Activated naive CD4-positive, alpha-beta T cell treated with anti-CD3 and anti-CD28 coated beads for 36 hours (primary cell): ENCODE results near the gene SEMA3A. TPM values are rescaled to one million over a fixed set of nuclear protein-coding genes. Genes with fewer than 3 reads are reported as not detected.
"Not testable (repeated sequence)": the region's sequence is repeated elsewhere in the genome, so short reads cannot be mapped to it uniquely, and the experiment has no call there.

ENCODE experiments used
- CTCF ChIA-PET: fragments of 350-600 bp; sonication (Branson Sonifier 250); formaldehyde crosslinking; loops from one replicate; lab custom pipeline; 2021; ENCODE audit warnings: antibody characterized with exemption; lab: Charles Lee
- DNase-seq: peaks from one replicate; pipeline ENCODE4 v3.0.0-alpha.2; 2020
- H3K27ac Mint-ChIP-seq: one replicate; pipeline ENCODE4 v1.8.0; 2021; ENCODE audit warnings: mild to moderate bottlenecking, mixed read lengths
- H3K27me3 Mint-ChIP-seq: one replicate; pipeline ENCODE4 v1.8.0; 2021; ENCODE audit warnings: low read depth, mixed read lengths
- H3K36me3 Mint-ChIP-seq: one replicate; pipeline ENCODE4 v1.8.0; 2021; ENCODE audit warnings: low read depth, mixed read lengths
- H3K4me1 Mint-ChIP-seq: one replicate; pipeline ENCODE4 v1.8.0; 2021; ENCODE audit warnings: low read depth, mixed read lengths
- H3K4me3 Mint-ChIP-seq: one replicate; pipeline ENCODE4 v1.8.0; 2021; ENCODE audit warnings: mild to moderate bottlenecking, moderate library complexity, mixed read lengths
- H3K9me3 Mint-ChIP-seq: one replicate; pipeline ENCODE4 v1.8.0; 2021; ENCODE audit warnings: mixed read lengths
- intact Hi-C: fragments of 100-400 bp; cut with micrococcal nuclease; formaldehyde crosslinking; loops from one replicate; pipeline ENCODE4 v1.15.1; 2023
- total RNA-seq, 2 experiments: library from RNA; stranded (reverse); gene quantifications; one replicate each; pipeline ENCODE4 v1.2.3, GENCODE V29; 2021

The SEMA3A gene
- total RNA-seq, 2 experiments from 2014 or later: 2.7 to 3.0 TPM

DNA sequence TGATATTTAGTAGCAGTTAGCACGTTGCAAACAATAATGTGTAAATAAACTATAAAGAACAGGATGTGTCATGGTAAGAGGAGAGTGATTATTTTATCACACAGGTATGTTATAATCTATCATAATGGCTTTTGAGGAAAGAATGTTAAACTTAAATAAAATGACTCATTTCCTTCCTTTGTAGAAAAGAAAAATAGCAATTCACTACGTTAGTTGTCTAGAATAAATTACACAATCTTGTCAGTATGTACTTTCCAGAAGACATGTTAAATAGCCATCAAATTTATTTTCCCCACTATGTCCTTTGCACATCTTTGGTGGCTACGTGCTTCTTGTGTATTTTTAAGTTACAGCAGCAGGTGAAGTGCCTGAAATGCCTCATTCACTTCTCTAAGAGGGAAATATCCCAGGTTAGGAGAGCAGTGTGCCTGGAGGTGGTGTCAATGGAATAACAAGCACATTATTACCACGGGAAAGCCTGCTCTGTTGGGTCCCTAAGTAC is 133.8 kb downstream of the SEMA3A start:
- CTCF ChIA-PET: no interaction called here
- DNase-seq: no peak
- Mint-ChIP-seq H3K27ac (no peak overlapping the region), H3K4me1 (peaks cover 7% of the 10 kb centered on the region), H3K36me3 (no peaks in the 10 kb centered on the region), H3K27me3 (no peaks in the 10 kb centered on the region), H3K4me3 (no peak overlapping the region), H3K9me3 (peaks cover 1% of the 10 kb centered on the region)
- intact Hi-C loops: no loop called here

DNA sequence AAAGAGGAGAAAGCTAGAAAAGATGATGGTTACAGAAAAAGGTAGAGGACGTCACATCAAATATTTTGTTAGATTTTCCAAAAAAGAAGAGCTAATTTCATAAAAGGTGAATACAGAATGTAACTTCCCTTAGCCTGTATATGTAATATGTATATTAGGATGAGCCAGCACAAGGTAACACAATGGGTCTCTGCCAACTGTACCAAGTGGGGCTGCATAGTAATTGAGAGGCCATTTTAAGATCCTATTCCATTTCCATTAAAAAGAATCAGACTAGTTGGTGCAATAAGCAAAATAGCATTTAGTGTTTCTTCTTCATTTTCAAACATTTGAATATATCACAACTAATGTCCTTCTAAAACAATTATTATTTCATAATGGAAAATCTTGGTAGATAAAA is 134.6 kb downstream of the SEMA3A start:
- no peak overlapping the region for H3K27ac Mint-ChIP-seq
- H3K4me3 Mint-ChIP-seq: no peak overlapping the region
- CTCF ChIA-PET: no interaction called here
- DNase-seq: no peak
- H3K36me3 Mint-ChIP-seq: no peaks in the 10 kb centered on the region
- H3K27me3 Mint-ChIP-seq: no peaks in the 10 kb centered on the region
- H3K4me1 Mint-ChIP-seq: peaks cover 7% of the 10 kb centered on the region
- peaks cover 1% of the 10 kb centered on the region for H3K9me3 Mint-ChIP-seq
- intact Hi-C loops: no loop called here

DNA sequence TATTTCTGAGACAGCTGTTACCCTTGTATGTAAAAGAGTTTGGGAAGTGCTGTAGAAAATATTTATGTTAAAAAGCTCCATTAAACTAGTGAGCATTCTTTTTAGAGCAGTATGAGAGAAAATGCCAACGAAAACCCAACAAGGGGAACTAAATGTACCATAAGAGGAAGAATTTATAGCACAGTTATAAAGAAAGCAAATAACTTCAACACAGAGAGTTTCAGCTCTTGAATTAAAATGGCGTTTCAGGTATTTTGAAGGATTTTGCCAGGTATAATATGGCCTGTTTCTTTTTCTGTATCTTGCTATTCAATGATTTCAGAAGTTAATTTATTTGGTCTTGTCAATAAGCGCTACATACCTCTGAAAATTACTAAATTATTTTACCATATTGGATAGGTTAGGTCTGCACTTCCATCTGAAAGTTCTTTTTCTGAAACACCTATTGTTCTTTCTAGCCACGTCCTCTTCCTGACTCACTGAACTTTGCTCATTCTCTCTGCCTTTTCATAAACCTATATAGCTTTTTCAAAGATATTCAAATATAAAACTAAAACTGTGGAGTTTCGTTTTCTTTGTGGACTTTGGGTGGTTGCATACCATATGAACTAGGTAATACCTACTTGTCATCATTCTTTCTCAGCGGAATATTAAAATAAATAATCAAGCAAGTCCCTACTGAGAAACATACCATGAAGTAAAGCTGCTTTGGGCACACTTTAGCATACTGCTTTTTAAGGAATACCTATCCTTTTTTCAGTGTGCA is 136.1 kb downstream of the SEMA3A start:
- peaks cover 1% of the 10 kb centered on the region for H3K9me3 Mint-ChIP-seq
- H3K27ac Mint-ChIP-seq: no peak overlapping the region
- DNase-seq: no peak
- no peak overlapping the region for H3K4me3 Mint-ChIP-seq
- H3K36me3 Mint-ChIP-seq: no peaks in the 10 kb centered on the region
- H3K27me3 Mint-ChIP-seq: no peaks in the 10 kb centered on the region
- CTCF ChIA-PET: no interaction called here
- intact Hi-C loops: no loop called here
- H3K4me1 Mint-ChIP-seq: peaks cover 7% of the 10 kb centered on the region

DNA sequence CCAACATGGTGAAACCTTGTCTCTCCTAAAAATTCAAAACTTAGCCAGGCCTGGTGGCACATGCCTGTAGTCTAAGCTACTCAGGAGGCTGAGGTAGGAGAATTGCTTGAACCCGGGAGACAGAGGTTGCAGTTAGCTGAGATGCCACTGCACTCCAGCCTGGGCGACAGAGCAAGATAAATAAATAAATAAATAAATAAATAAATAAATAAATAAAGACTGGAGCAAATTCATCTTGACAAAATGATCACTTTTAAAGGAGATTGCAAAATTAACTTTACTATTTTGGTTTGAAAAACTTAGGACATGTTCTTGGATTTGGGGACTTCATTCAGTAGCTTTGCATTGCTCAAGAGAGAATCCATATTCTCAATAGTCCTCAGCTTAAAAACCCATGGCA is 137.0 kb downstream of the SEMA3A start:
- no peak for DNase-seq
- Mint-ChIP-seq H3K27ac (no peak overlapping the region), H3K4me1 (peaks cover 7% of the 10 kb centered on the region), H3K27me3 (no peaks in the 10 kb centered on the region), H3K36me3 (no peaks in the 10 kb centered on the region), H3K4me3 (no peak overlapping the region), H3K9me3 (no peaks in the 10 kb centered on the region)
- intact Hi-C loops: no loop called here
- CTCF ChIA-PET: no interaction called here

DNA sequence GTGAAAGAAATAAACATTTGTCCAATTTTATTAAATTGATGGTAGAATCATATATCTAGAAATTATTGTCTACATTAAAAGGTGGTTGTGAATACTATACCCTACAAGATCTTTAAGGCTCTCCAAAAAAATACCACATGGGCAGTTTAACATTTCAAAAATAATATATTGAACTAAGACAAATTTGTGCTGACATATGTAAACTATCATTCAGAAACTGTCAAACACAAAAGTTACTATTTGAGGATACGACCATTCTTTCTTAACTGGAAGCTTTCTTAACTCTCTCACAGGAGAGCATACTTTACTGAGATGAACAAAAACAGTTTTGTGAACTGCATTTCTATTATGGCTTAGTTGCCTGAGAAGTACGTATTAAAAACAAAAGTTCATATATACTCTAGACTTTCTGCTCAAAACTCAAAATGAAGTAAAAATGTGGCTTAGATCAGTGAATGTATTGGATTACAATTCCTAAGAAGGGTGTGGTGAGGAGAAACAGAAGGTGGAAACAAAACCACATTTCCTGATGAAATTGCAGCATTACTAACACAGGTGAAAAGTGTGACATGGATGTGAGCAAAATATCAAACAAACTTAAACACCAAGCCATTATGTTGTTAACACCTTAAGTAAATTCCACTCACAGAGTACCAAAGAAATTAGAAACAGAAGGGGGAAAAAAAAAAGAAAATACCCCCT is 138.5 kb downstream of the SEMA3A start:
- no peak overlapping the region for H3K4me3 Mint-ChIP-seq
- no peaks in the 10 kb centered on the region for H3K36me3 Mint-ChIP-seq
- DNase-seq: no peak
- H3K27ac Mint-ChIP-seq: no peak overlapping the region
- intact Hi-C loops: no loop called here
- no peaks in the 10 kb centered on the region for H3K27me3 Mint-ChIP-seq
- CTCF ChIA-PET: no interaction called here
- peaks cover 2% of the 10 kb centered on the region for H3K9me3 Mint-ChIP-seq
- H3K4me1 Mint-ChIP-seq: peaks cover 7% of the 10 kb centered on the region

DNA sequence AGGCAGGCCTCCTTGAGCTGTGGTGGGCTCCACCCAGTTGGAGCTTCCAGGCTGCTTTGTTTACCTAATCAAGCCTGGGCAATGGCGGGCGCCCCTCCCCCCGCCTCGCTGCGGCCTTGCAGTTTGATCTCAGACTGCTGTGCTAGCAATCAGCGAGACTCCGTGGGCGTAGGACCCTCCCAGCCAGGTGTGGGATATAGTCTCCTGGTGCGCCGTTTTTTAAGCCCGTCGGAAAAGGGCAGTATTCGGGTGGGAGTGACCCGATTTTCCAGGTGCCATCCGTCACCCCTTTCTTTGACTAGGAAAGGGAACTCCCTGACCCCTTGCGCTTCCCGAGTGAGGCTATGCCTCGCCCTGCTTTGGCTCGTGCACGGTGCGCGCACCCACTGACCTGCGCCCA is 139.4 kb downstream of the SEMA3A start:
- H3K9me3 Mint-ChIP-seq, H3K27ac Mint-ChIP-seq, H3K4me1 Mint-ChIP-seq, H3K27me3 Mint-ChIP-seq, H3K36me3 Mint-ChIP-seq, DNase-seq, intact Hi-C loops, H3K4me3 Mint-ChIP-seq, CTCF ChIA-PET: not testable (repeated sequence)

DNA sequence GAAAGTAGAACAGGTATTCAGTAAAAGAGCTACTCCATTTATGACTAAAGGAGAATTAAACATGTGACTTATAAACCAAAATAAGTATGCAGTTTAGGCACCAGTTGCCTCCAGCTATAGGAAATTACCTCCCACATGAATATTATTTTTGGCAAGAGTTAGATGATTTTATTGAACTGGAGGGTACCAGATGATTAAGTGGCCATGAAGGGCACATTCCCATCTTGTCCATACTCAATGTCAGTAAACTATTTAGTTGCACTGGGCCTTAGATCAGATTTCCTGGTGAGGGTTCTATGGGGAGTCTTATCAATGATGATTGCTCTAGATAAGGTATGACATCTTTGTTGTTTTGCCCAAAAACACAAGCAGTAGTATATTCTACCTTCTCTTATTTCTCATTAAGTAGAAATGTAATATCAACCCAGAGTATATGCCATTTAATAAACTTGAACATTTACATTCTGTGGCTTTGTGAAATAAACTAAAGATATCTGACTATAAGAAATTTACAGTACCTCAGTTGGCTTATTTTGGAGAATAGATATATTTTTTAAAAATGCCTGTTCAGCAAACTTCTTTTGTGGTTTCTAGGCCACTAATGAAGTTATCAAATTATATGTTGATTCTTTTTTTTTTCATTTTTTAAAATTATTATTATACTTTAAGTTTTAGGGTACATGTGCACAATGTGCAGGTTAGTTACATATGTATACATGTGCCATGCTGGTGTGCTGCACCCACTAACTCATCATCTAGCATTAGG is 145.3 kb downstream of the SEMA3A start:
- no peak overlapping the region for H3K4me3 Mint-ChIP-seq
- DNase-seq: no peak
- no peaks in the 10 kb centered on the region for H3K27me3 Mint-ChIP-seq
- peaks cover 2% of the 10 kb centered on the region for H3K9me3 Mint-ChIP-seq
- no peaks in the 10 kb centered on the region for H3K4me1 Mint-ChIP-seq
- H3K27ac Mint-ChIP-seq: no peak overlapping the region
- intact Hi-C loops: no loop called here
- no peaks in the 10 kb centered on the region for H3K36me3 Mint-ChIP-seq
- CTCF ChIA-PET: no interaction called here

DNA sequence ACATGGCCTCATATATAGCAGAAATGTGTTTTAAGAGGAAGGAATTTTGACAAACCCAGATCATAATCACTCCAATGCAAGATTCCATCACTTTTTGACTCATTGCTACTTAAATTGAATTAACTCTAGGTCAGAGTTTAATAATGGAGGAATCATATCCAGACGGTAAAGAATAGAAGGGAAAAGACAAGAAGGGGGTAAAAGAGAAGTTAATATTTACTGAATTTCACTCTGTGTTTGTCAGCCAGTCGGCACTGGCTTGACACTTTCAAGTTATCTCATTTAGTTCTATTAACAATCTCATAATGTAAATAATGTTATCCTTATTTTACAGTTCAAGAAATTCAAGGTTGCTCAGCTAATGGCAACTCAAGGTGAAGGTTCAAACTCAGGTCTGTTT is 147.5 kb downstream of the SEMA3A start:
- Mint-ChIP-seq H3K4me1 (no peaks in the 10 kb centered on the region), H3K27me3 (no peaks in the 10 kb centered on the region), H3K36me3 (no peaks in the 10 kb centered on the region), H3K9me3 (no peaks in the 10 kb centered on the region), H3K4me3 (no peak overlapping the region), H3K27ac (no peak overlapping the region)
- CTCF ChIA-PET: interaction anchor here (0.6 kb wide), 1 partner anchor 148 kb away, joined by 3 read pairs; no protein-coding TSS in a partner anchor
- intact Hi-C loops: no loop called here
- DNase-seq: no peak

DNA sequence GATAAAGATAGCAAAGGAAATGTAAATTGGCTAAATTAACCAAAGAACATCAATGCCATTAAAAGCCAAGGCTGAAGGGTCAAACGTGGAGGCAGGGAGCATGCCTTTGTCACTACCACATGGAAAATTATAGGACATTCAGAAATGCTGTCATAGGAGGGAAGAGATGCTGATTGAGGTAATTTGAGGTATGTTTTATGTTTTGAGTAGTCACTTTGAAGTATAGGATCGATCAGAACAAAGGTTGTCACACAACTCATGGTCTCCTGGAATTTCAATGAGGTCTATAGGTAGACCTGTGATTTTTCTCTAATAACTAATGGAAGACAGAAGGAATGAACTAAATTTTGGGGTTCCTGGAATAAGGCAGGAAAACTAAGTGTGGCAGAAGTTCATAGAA is 149.8 kb downstream of the SEMA3A start:
- no peak overlapping the region for H3K4me3 Mint-ChIP-seq
- CTCF ChIA-PET: no interaction called here
- H3K4me1 Mint-ChIP-seq: peaks cover 1% of the 10 kb centered on the region
- H3K36me3 Mint-ChIP-seq: no peaks in the 10 kb centered on the region
- intact Hi-C loops: no loop called here
- H3K9me3 Mint-ChIP-seq: no peaks in the 10 kb centered on the region
- H3K27me3 Mint-ChIP-seq: no peaks in the 10 kb centered on the region
- no peak for DNase-seq
- no peak overlapping the region for H3K27ac Mint-ChIP-seq

DNA sequence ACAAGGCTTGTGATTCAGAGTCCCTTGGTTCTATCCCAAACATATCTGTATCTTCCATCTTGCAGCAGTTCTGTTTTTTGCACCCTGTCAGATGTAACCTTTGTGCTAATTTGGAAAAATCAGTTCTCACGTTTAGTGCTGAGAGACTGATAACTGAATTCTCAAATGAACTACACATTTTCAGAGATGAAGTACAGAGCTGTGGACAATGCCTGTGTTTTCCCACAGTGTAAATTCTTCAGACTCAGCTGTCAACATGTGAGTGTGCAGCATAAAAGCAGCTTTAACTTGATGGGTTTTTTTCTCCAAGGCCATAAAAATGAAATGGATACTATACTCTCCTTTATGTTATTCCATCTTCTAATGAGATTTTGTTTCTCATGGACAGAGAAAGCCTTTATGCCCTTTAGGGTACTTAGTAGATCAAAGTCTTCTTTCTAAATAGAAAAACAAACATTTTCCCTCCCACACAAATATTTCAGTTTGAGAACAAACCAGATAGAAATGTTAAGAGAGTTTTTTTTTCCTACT is 150.9 kb downstream of the SEMA3A start:
- CTCF ChIA-PET: no interaction called here
- H3K27ac Mint-ChIP-seq: no peak overlapping the region
- H3K27me3 Mint-ChIP-seq: no peaks in the 10 kb centered on the region
- no peaks in the 10 kb centered on the region for H3K9me3 Mint-ChIP-seq
- H3K4me3 Mint-ChIP-seq: no peak overlapping the region
- intact Hi-C loops: no loop called here
- DNase-seq: no peak
- H3K36me3 Mint-ChIP-seq: no peaks in the 10 kb centered on the region
- H3K4me1 Mint-ChIP-seq: peaks cover 1% of the 10 kb centered on the region

DNA sequence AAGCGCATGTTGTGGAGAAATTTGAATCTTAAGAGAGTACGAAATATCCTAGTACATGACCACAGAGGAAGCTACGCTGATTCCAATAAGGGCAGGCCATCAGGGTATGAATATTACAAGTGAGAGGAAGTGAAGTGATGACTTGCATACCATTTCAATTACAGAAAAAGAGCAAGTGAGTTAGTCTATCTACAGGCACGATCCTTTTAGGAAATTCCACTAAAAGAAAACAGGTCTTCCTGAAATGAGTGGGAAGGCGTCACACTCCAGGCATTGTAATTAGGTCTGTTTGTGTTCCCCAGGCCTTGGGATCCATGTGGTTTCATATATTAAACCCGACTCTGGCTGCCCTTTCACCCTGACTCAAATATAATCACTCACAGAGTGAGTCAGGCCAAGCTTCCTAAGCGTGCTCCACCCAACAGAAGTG is 152.5 kb downstream of the SEMA3A start:
- CTCF ChIA-PET: no interaction called here
- Mint-ChIP-seq H3K36me3 (no peaks in the 10 kb centered on the region), H3K4me3 (no peak overlapping the region), H3K27me3 (no peaks in the 10 kb centered on the region), H3K4me1 (peaks cover 1% of the 10 kb centered on the region), H3K27ac (no peak overlapping the region), H3K9me3 (no peaks in the 10 kb centered on the region)
- DNase-seq: no peak
- intact Hi-C loops: no loop called here

DNA sequence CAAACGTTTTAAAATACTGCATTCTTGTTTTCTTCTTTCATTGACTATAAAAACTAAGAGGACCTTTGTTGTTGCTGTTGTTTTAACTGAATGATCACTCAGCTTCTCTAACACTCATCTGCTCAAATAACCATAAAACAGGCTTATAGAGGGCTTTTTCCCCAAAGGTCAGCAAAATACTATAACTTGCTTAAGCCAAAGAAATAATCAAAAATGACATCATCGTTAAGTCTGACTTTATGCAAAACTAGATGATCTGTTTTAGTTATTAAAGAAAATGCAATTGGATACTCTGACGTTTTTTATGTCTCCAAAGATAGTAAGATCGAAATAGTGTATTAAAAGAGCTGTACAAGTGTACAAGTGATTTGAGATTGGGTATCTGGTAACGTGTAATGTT is 152.9 kb downstream of the SEMA3A start:
- CTCF ChIA-PET: no interaction called here
- no peak for DNase-seq
- peaks cover 1% of the 10 kb centered on the region for H3K4me1 Mint-ChIP-seq
- intact Hi-C loops: no loop called here
- H3K27me3 Mint-ChIP-seq: no peaks in the 10 kb centered on the region
- no peaks in the 10 kb centered on the region for H3K9me3 Mint-ChIP-seq
- H3K4me3 Mint-ChIP-seq: no peak overlapping the region
- no peak overlapping the region for H3K27ac Mint-ChIP-seq
- H3K36me3 Mint-ChIP-seq: no peaks in the 10 kb centered on the region
